NOMO-1 treated with dmso at 0.1 percent for 144 hours (cell line): ENCODE data around the gene HOXA11.

Experiments used
- DNase-seq: peaks from one replicate; lab custom pipeline; 2025; ENCODE audit not compliant: unreplicated experiment; lab: John Stamatoyannopoulos, UW

HOXA11 gene

GRCh38 chr7:27159266-27160144 lies 25.5 kb downstream of the HOXA11 start:
- DNase-seq, result no peak

DNA sequence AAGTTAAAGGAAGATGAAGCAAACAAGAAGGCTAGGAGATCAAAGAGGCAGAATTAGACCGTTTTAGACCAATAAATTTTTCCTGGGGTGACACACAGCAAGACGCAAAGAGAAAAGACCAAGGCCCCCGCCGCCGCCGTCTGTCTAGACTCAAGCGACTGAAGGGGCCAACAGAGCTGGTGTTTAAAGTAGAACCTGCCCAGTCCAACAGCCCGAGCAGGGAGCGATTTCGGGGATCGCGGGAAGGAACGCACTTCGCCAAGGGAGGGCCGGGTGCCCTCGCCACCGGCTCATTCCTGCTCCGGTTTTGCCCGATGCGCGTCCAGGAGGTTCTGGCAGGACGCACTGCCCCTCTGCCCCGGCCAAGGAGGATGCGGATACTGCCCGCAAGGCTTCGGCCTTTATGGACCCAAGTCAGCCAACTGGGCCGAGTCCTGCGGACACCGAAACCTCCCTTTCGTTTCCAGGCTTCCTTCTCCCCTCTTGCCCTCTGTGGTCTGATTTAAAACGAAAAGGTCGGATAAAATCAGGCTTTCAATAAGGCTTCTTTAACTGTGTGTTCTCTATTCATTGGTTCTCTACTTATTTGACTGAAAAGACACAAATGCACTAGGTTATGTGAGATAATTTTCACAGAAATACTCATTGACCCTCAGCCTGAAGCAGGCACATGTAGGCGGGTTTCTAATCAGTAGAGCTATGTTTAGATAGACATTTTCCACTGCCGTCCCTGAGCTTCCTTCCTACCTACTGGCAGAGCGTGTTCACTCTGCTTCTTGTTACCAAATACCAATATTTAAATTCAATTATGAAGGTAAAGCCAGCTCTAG lies 26.4 kb downstream of the HOXA11 start:
- DNase-seq, result no peak

DNA sequence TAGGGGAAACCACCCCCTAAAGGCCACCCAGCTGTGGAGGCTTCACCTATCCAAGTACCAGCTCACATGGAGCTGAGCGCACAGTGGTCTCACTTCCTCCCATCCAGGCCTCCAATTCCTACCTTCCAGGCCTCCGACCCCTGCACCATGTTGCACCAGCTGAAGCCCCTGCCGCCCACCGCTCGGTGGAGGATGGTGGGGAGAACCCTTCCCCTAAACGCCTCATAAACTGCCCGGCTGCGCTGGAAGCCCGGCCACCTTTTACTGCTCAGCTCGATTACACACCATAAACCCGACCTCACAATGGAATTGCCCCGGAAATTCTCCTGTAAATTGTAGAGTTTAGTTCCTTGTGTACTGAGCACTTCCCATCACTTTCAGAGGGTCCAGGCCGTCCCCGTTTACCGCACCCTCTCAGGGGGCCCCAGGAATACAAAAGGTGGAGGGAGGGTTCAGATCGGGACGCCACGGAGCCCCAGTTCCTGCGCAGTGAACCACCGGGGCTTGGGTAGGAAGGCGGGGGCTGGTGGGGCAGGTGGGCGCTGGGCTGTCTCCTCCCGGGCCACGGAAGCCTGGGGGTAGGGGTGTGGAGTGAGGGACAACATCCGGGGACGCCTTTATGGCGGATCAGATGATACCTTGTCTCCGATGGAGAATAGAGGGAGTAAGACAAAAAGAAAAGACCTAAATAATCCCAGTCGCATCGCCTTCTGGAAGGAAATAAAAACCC lies 27.2 kb downstream of the HOXA11 start:
- no peak for DNase-seq

GRCh38 chr7:27156916-27157701 lies 27.9 kb downstream of the HOXA11 start:
- DNase-seq, result no peak

DNA sequence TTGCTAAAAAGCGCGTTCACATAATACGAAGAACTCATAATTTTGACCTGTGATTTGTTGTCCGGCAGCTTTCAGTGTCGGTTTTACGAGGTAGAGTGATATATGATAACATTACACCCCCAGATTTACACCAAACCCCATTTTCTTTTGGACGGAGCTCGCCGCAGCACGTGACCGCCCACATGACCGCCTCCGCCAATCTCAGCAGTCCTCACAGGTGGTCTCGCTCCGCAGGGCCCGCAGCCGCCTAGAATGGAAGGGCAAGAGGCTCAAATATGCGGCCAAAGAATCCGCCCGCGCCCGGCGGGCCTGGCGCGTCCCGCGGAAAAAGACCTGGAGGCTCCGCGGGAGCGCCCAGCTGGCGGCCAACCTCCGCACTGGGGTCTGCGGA lies 28.5 kb downstream of the HOXA11 start, which contains the start of gene HOXA7:
Gene HOXA7 (minus strand): TSS at position 168 of the 391 bp plus-strand sequence. CDS start 130 bp downstream, at position 38.
- DNase-seq, result peak; percentile 77

DNA sequence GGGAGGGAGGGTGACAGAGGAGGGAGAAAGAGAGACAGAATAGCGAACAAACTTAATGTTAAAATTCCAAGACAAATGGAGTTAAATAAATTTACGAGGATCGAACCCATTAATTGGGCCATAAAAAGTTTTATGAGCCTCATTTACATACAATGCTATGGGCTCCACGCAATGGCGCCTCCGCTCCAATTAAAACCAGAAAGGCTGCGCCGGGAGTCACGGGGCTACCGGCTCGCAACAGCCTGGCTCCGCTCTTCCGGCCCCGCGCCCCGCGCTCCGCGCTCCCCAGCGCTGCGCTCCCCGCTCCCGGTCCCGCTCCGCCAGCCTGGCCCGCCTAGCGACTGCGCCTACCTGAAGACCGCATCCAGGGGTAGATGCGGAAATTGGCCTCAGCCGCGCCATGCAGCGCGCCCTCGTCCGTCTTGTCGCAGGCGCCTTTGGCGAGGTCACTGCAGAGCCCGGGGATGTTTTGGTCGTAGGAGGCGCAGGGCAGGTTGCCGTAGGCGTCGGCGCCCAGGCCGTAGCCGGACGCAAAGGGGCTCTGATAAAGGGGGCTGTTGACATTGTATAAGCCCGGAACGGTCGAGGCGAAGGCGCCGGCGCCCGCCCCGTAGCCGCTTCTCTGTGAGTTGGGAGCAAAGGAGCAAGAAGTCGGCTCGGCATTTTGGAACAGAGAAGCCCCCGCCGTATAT lies 29.1 kb downstream of the HOXA11 start:
- no peak for DNase-seq

- DNase-seq, result no peak
Observed at GRCh38 chr7:27154901-27155815, 29.9 kb downstream of the HOXA11 start.

GRCh38 chr7:27154369-27154768 lies 30.7 kb downstream of the HOXA11 start:
- DNase-seq, result no peak

GRCh38 chr7:27153526-27153925 lies 31.5 kb downstream of the HOXA11 start:
- DNase-seq, result no peak

- no peak for DNase-seq
Observed at GRCh38 chr7:27152816-27153442, 32.1 kb downstream of the HOXA11 start.

DNA sequence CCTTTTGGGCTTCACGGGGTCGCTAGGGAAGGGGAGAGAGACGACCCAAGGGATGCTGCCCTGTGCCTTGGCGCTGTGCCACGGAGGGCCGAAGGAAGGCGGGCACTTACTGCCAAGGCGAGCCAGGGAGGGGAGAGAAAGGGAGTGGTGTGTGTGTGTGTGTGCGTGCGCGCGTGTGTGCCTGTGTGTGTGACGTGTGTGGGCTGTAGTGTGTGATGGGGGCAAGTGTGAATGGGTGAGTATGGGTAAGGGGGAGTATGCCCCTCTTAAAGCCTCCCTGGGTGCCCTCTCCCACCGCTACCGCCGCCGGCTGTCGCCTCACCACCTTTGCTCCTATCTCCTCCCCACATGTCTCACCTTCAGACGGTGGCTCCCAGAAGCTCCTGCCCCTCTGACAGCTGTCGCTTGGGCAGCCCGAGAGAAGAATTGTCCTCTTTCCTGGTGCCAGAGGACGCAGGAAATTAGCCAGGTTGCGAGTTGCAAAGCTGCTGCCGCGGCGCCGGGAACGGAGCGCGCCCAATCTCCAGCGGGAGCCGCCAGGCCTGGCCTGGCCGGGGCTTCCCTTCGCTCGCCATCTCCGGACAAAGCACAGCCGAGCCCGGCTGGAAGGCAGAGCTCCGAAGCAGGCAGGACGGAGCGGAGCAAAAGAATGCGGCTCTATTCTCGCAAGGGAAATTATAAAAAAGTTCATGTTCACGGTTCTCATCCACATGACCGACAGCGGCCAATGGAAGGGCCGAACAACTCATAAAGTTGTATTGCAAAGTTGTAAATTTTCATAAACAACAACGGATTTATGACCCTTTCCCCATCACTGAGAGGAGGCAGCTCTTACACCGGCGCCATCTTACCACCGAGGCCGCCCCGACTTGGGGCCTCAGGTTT lies 32.9 kb downstream of the HOXA11 start, which contains the start of gene HOXA3:
Gene HOXA3 (minus strand): TSS at position 653 of the 885 bp plus-strand sequence. CDS start 41,943 bp downstream, outside the sequence.
- DNase-seq, result peak; percentile 81

DNA sequence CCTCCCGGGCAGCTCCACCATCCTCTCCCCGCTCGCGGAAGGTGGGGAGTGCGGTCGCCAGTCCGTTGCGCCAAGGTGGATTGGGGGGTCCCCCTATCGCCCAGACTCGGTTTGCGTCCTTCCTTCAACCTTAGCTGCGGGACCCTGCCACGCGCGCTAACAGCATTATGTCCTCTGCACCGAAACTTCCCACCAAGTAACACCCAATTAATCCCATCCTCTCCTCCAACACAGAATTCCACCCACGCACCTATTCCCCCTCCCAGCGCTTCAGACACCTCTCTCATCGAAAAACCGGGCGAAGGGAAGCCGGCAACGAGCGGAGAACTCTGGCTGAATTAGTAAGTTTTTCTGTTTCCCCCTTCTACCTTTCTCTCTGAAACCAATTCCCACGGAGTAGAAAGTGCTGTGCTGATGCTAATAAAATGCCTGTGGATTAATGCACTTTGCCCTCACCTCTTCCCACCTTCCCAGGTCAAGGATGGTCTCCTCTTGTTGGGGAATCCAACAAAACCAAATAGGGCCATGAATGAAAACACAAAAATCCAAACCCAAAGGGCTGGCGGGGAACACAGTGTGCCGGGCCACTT lies 33.6 kb downstream of the HOXA11 start:
- no peak for DNase-seq

DNA sequence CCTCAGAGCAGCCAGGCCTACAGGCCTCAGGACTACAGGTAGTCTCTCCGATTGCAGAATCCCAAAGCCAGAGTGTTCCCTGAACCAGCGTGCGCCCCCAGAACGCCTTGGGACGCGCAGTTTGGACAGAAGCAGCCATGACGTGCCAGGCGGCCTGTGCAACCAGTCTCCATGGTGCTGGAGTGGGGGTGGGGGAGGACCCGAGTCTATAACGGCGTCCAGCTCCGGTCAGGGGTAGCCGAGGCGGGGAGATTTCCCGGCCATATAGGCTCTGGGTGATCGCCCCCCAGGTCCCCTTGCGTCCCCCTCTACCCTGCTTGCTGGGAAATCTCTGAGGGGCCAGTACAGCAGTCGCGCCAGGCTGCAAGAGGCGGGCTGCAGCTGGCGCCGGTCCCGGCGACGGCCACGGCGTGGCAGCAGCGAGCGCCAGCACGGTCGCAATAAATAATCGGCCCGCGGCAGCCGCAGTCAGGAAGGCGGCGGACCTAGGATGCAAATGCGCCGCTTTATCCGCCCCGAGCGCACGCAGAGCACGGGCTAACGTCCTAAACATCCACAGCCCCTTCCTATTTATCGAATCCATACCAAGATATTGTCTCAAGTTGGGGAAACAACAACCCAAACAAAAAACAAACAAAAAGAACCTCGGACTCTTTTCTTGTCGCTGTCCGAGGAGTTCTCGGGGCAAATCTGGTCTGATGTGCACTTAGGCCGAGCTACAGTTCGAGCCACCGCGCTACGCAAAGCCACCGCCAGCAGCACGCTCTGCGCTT lies 34.3 kb downstream of the HOXA11 start:
- DNase-seq, result peak; percentile 57

DNA sequence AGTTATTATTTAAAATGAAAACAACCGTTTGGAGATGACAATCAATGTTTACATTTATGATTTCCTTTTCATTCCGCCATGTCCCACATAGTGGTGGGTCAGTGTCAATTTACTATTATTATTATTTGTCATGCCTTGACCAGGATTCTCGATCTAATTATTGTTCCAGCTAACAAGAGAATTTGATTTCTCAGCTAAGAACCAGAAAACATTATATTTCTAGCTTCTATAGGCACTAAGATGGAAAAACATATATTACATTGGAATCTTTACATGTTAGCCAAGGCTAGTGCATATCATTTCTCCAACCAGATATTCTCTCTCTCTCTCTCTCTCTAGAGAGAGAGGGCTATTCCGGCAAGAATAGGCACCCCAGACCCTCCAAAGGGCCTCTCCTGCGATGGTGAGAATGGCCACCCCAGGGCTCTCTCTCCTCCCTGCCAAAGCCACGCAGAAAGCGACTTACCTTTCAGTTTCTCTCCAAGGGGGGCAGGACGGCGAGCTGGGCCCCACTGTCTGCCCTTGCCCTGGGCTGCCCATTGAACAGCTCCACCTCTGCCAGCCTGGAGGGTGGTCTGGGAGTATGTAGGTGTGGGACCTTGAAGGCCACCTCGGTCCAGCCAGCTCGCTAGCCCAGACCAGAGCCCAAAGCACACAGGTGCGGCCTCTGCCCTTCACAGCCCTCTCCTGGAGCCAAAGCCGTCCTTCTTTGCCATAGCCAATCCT lies 35.0 kb downstream of the HOXA11 start:
- no peak for DNase-seq
